Measurements from ENCODE around the gene CROCC2.

The CROCC2 gene

GRCh38 chr2:240874715-240875227 is 31.4 kb upstream of the CROCC2 start:
- no peaks in the 10 kb centered on the region for H4K20me1 ChIP-seq (ENCODE audit: low read depth, low read length)
- H3K9me2 ChIP-seq (replicated peaks; ENCODE audit: insufficient read depth, low read length): no peaks in the 10 kb centered on the region
- no peaks in the 10 kb centered on the region for H3K36me3 ChIP-seq (ENCODE audit: low read length)
- no peaks in the 10 kb centered on the region for H3K79me2 ChIP-seq (ENCODE audit: insufficient read depth, low read length)
- no peak overlapping the region for H3K27ac ChIP-seq (ENCODE audit: low read depth, low read length)
- no peak overlapping the region for H3K4me3 ChIP-seq (ENCODE audit: insufficient read depth, low read length, poor library complexity, severe bottlenecking)
- no peaks in the 10 kb centered on the region for H3K9me3 ChIP-seq (ENCODE audit: insufficient read depth, low read length)
- H2AFZ ChIP-seq (ENCODE audit: low read depth, low read length, severe bottlenecking): no peak overlapping the region
- no peaks in the 10 kb centered on the region for H3K27me3 ChIP-seq (ENCODE audit: low read length)
- no peak overlapping the region for H3K9ac ChIP-seq (ENCODE audit: low read length)
- no peak overlapping the region for H3K4me2 ChIP-seq (ENCODE audit: low read depth, low read length, poor library complexity, severe bottlenecking)
- no peaks in the 10 kb centered on the region for H3F3A ChIP-seq (ENCODE audit: insufficient read depth)
- TF ChIP-seq CTCF (IDR thresholded peaks at IDR 0.05; ENCODE audit: insufficient read depth, low read length, poor library complexity, severe bottlenecking): no peak
- TF ChIP-seq EZH2phosphoT487 (conservative IDR thresholded peaks at IDR 0.05; ENCODE audit: low read length): no peak

DNA sequence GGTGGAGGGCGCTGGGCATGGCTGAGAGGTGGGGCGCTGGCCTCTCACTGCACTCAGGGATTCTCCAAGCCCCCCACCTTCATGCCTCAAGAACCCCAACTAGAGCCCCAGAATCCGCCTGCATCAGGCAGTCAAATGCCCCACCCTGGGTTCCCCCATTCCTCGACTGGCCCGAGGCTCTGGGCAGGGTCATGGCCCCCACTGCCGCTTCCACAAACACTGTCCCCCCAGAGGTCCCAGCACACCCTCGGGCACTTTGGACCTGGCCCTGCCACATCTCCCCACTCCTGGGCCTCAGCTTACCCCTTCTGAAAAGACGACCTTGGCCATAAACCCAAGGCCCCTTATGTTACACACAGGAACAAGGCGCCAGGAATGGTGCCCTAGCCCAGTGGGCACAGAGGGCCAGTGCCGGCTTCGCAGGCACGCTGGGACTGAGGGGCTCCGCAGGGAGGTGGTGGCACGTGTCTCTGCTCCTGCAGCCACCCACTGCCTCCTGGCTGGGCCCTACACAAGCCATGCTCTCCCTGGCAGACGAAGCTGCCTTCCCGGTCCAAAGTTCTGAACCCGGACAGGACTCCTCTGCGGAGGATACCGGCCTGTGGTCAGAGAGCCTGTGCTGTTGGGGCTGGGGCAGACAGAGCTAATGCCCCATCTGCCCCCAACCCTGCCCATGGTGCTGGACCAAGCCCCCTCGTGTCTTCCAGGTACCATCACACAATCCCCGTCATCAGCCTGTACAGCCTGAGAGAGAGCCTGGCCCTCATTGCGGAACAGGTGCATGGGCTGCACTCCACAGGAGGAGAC is 30.7 kb upstream of the CROCC2 start:
- H3F3A ChIP-seq (ENCODE audit: insufficient read depth): no peaks in the 10 kb centered on the region
- no peaks in the 10 kb centered on the region for H3K9me2 ChIP-seq (replicated peaks; ENCODE audit: insufficient read depth, low read length)
- no peak overlapping the region for H3K27ac ChIP-seq (ENCODE audit: low read depth, low read length)
- H3K27me3 ChIP-seq (ENCODE audit: low read length): no peaks in the 10 kb centered on the region
- no peaks in the 10 kb centered on the region for H4K20me1 ChIP-seq (ENCODE audit: low read depth, low read length)
- TF ChIP-seq EZH2phosphoT487 (conservative IDR thresholded peaks at IDR 0.05; ENCODE audit: low read length) (no peak), CTCF (IDR thresholded peaks at IDR 0.05; ENCODE audit: insufficient read depth, low read length, poor library complexity, severe bottlenecking) (no peak)
- no peaks in the 10 kb centered on the region for H3K79me2 ChIP-seq (ENCODE audit: insufficient read depth, low read length)
- H3K36me3 ChIP-seq (ENCODE audit: low read length): no peaks in the 10 kb centered on the region
- H3K4me2 ChIP-seq (ENCODE audit: low read depth, low read length, poor library complexity, severe bottlenecking): no peak overlapping the region
- H3K9ac ChIP-seq (ENCODE audit: low read length): no peak overlapping the region
- H2AFZ ChIP-seq (ENCODE audit: low read depth, low read length, severe bottlenecking): no peak overlapping the region
- no peaks in the 10 kb centered on the region for H3K9me3 ChIP-seq (ENCODE audit: insufficient read depth, low read length)
- no peak overlapping the region for H3K4me3 ChIP-seq (ENCODE audit: insufficient read depth, low read length, poor library complexity, severe bottlenecking)

DNA sequence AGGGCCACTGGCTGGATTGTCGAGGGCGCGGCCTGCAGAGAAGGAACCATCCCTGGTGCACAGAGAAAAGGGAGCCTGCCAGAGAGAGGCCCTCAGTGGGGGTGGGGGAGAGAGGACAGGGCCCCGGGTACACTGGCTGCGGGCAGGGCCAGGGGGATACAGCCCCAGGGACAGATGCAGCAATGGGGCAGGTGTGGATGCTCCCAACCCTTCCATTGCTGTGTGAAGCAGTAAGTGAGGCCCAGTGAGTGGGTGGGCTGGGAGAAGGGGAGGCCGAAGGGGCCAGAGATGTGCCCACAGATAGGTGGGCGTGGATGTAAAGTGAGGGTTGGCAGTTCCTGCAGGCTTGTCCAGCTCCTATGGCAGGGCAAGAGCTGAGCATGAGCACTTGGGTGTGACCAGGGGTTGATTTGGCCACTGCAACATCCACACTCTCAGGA is 30.1 kb upstream of the CROCC2 start:
- Histone ChIP-seq H3K4me2 (ENCODE audit: low read depth, low read length, poor library complexity, severe bottlenecking) (no peak overlapping the region), H3K27ac (ENCODE audit: low read depth, low read length) (no peak overlapping the region), H3K27me3 (ENCODE audit: low read length) (no peaks in the 10 kb centered on the region), H4K20me1 (ENCODE audit: low read depth, low read length) (no peaks in the 10 kb centered on the region), H3K9ac (ENCODE audit: low read length) (no peak overlapping the region), H3K36me3 (ENCODE audit: low read length) (no peaks in the 10 kb centered on the region), H3K79me2 (ENCODE audit: insufficient read depth, low read length) (no peaks in the 10 kb centered on the region), H3K4me3 (ENCODE audit: insufficient read depth, low read length, poor library complexity, severe bottlenecking) (no peak overlapping the region), H3K9me2 (replicated peaks; ENCODE audit: insufficient read depth, low read length) (no peaks in the 10 kb centered on the region), H3F3A (ENCODE audit: insufficient read depth) (no peaks in the 10 kb centered on the region), H3K9me3 (ENCODE audit: insufficient read depth, low read length) (no peaks in the 10 kb centered on the region), H2AFZ (ENCODE audit: low read depth, low read length, severe bottlenecking) (no peak overlapping the region)
- no peak for TF ChIP-seq CTCF (IDR thresholded peaks at IDR 0.05; ENCODE audit: insufficient read depth, low read length, poor library complexity, severe bottlenecking)
